ENCODE results near the gene EP400. TPM values are rescaled to one million over a fixed set of nuclear protein-coding genes. Genes with fewer than 3 reads are reported as not detected.

The EP400 gene
- total and polyA plus RNA-seq, 8 donors: 33.5 to 49.9 (median 41.4) TPM

GRCh38 chr12:131921866-131922769 lies 27.6 kb upstream of the EP400 start:
- Histone ChIP-seq H3K36me3 (peaks cover 0 to 54% of the 10 kb centered on the region in 2 donors), H3K27me3 (no peaks in the 10 kb centered on the region), H3K27ac (no peak overlapping the region), H3K9me3 (no peaks in the 10 kb centered on the region), H3K4me3 (no peak overlapping the region), H3K4me1 (peaks cover 0 to 6% of the 10 kb centered on the region in 2 donors)
- intact Hi-C loops (cut with DNase I): no loop called here
- DNase-seq (peak in 1 of 4 donors; percentile 68), ATAC-seq (no peak)
- TF ChIP-seq CTCF (IDR thresholded peaks at IDR 0.05): no peak

- Histone ChIP-seq H3K27me3 (no peaks in the 10 kb centered on the region), H3K9me3 (no peaks in the 10 kb centered on the region), H3K36me3 (peaks cover 0 to 48% of the 10 kb centered on the region in 2 donors), H3K4me3 (no peak overlapping the region), H3K27ac (no peak overlapping the region), H3K4me1 (peaks cover 0 to 6% of the 10 kb centered on the region in 2 donors)
- DNase-seq (no peak), ATAC-seq (no peak)
- no peak for TF ChIP-seq CTCF (IDR thresholded peaks at IDR 0.05)
- intact Hi-C loops (cut with DNase I): no loop called here
Observed at GRCh38 chr12:131922772-131923171, 27.0 kb upstream of the EP400 start.

GRCh38 chr12:131923260-131923659 lies 26.5 kb upstream of the EP400 start:
- no peak for DNase-seq
- intact Hi-C loops (cut with DNase I): no loop called here
- Histone ChIP-seq H3K36me3 (peaks cover 0 to 43% of the 10 kb centered on the region in 2 donors), H3K27me3 (no peaks in the 10 kb centered on the region), H3K27ac (no peak overlapping the region), H3K9me3 (no peaks in the 10 kb centered on the region), H3K4me1 (peaks cover 0 to 11% of the 10 kb centered on the region in 2 donors), H3K4me3 (no peak overlapping the region)
- no peak for TF ChIP-seq CTCF (IDR thresholded peaks at IDR 0.05)
- no peak for ATAC-seq

GRCh38 chr12:131927110-131928079 lies 22.3 kb upstream of the EP400 start:
- Histone ChIP-seq H3K4me3 (no peak overlapping the region), H3K36me3 (peaks cover 0 to 11% of the 10 kb centered on the region in 2 donors), H3K4me1 (peaks cover 8 to 31% of the 10 kb centered on the region in 2 donors), H3K27ac (no peak overlapping the region), H3K27me3 (no peaks in the 10 kb centered on the region), H3K9me3 (no peaks in the 10 kb centered on the region)
- DNase-seq (peak in 1 of 4 donors; percentile 68), ATAC-seq (no peak)
- TF ChIP-seq CTCF (IDR thresholded peaks at IDR 0.05): no peak
- intact Hi-C loops (cut with DNase I): no loop called here
